ENCODE results near the gene METTL27. TPM values are rescaled to one million over a fixed set of nuclear protein-coding genes. Genes with fewer than 3 reads are reported as not detected.

METTL27 gene
- total RNA-seq (2014; rRNA removed; shearing (Covaris generic)) (5.9 and 11.0 TPM in 2 replicates), polyA plus RNA-seq (2016; fragmentation: Nextera tagmentation; extraction: Ambion mirVana) (7.2 and 10.1 TPM in 2 replicates)
- long read RNA-seq, partial matches to known transcripts, result 0 of 3 reads
- long read RNA-seq, other reads (novel, unspliced or antisense), result 2 of 3 reads

GRCh38 chr7:73842067-73842976, at the start of gene METTL27:
METTL27 (minus strand) TSS chr7:73842516; CDS start chr7:73842140, 376 bp downstream.
- H3K4me1 ChIP-seq (ENCODE audit: insufficient read depth), result peaks cover 8% of the 10 kb centered on the region; the same call in 1 of the 2 replicates
- Mint-ChIP-seq H3K4me1 (peaks cover 18% of the 10 kb centered on the region), H3K36me3 (ENCODE audit: low read depth) (no peaks in the 10 kb centered on the region), H3K27ac (peak within 1 kb of the TSS; percentile 94), H3K27me3 (ENCODE audit: insufficient read depth, low read depth, poor library complexity) (peaks cover 12% of the 10 kb centered on the region), H3K9me3 (no peaks in the 10 kb centered on the region; the same call in 2 of the 3 replicates), H3K4me3 (peak within 1 kb of the TSS; percentile 86)
- no peaks in the 10 kb centered on the region for H3K36me3 ChIP-seq (ENCODE audit: insufficient read depth)
- peak within 1 kb of the TSS; percentile 87 for H2AFZ ChIP-seq
- DNase-seq (ENCODE audit: low spot score) (peak; percentile 98), ATAC-seq (peak; percentile 89)
- H3K4me3 ChIP-seq, result peak within 1 kb of the TSS; percentile 91
- peak within 1 kb of the TSS; percentile 92 for H3K27ac ChIP-seq (ENCODE audit: low read depth)
- TF ChIP-seq JUNB (IDR thresholded peaks at IDR 0.05; ENCODE audit: unreplicated experiment) (no peak), POLR2AphosphoS5 (IDR thresholded peaks at IDR 0.05; ENCODE audit: low read depth) (peak; percentile 92)
- H4K20me1 ChIP-seq (replicated peaks; ENCODE audit: insufficient read depth), result no peaks in the 10 kb centered on the region
- H3K9me2 ChIP-seq (ENCODE audit: insufficient read depth), result no peaks in the 10 kb centered on the region
- H3F3A ChIP-seq (replicated peaks; ENCODE audit: low read depth), result no peaks in the 10 kb centered on the region
- H3K4me2 ChIP-seq, result peak within 1 kb of the TSS; percentile 96
- H3K27me3 ChIP-seq (ENCODE audit: insufficient read depth), result no peaks in the 10 kb centered on the region
- H3K79me2 ChIP-seq (replicated peaks; ENCODE audit: insufficient read depth), result no peaks in the 10 kb centered on the region

- Mint-ChIP-seq H3K36me3 (ENCODE audit: low read depth) (peaks cover 8% of the 10 kb centered on the region; the same call in 2 of the 3 replicates), H3K27ac (no peak overlapping the region), H3K4me3 (no peak overlapping the region), H3K27me3 (ENCODE audit: insufficient read depth, low read depth, poor library complexity) (peaks cover 8% of the 10 kb centered on the region), H3K4me1 (peaks cover 3% of the 10 kb centered on the region), H3K9me3 (peaks cover 11% of the 10 kb centered on the region; the same call in 2 of the 3 replicates)
- H3K79me2 ChIP-seq (replicated peaks; ENCODE audit: insufficient read depth), result no peaks in the 10 kb centered on the region
- H3K36me3 ChIP-seq (ENCODE audit: insufficient read depth), result no peaks in the 10 kb centered on the region
- no peaks in the 10 kb centered on the region for H4K20me1 ChIP-seq (replicated peaks; ENCODE audit: insufficient read depth)
- peak overlapping the region; percentile 38; the same call in 1 of the 2 replicates for H2AFZ ChIP-seq
- peak; percentile 17 to 54; a peak in 3 of 4 replicates for TF ChIP-seq CTCF (conservative IDR thresholded peaks at IDR 0.05; ENCODE audit: low read depth in 2 of 2)
- TF ChIP-seq JUNB (IDR thresholded peaks at IDR 0.05; ENCODE audit: unreplicated experiment), result no peak
- no peaks in the 10 kb centered on the region for H3K4me1 ChIP-seq (ENCODE audit: insufficient read depth)
- DNase-seq (ENCODE audit: low spot score) (peak; percentile 44), ATAC-seq (peak; percentile 33)
- H3K27ac ChIP-seq (ENCODE audit: low read depth), result no peak overlapping the region
- no peaks in the 10 kb centered on the region for H3K27me3 ChIP-seq (ENCODE audit: insufficient read depth)
- H3K9me2 ChIP-seq (ENCODE audit: insufficient read depth), result no peaks in the 10 kb centered on the region
- H3K4me3 ChIP-seq, result no peak overlapping the region
- no peaks in the 10 kb centered on the region for H3F3A ChIP-seq (replicated peaks; ENCODE audit: low read depth)
- H3K4me2 ChIP-seq, result no peak overlapping the region
Observed at GRCh38 chr7:73891178-73891885, 49.0 kb upstream of the METTL27 start.
